ENCODE results near the gene SPECC1.

DNA sequence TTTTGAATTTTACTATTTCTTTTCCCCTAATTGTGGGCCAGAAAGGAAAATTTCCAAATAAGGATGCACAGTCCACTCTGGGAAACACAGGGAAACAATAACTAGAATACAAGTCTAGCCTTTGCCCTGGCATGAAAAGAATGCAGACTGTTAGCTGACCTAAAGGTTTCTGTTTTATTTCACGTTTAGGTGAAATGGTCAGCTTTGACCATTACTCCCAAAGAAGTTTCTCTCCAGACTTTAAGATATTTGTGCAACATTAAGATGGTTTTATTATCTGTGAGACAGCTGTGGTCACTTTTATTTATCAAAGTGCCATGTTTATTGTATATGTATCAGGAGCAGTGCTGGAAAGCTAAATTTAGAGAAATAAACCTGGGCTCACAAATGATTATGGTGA lies 163.9 kb downstream of the SPECC1 start:
- TF ChIP-seq POLR2A (IDR thresholded peaks at IDR 0.05), result no peak
- TF ChIP-seq, protein P1, sequence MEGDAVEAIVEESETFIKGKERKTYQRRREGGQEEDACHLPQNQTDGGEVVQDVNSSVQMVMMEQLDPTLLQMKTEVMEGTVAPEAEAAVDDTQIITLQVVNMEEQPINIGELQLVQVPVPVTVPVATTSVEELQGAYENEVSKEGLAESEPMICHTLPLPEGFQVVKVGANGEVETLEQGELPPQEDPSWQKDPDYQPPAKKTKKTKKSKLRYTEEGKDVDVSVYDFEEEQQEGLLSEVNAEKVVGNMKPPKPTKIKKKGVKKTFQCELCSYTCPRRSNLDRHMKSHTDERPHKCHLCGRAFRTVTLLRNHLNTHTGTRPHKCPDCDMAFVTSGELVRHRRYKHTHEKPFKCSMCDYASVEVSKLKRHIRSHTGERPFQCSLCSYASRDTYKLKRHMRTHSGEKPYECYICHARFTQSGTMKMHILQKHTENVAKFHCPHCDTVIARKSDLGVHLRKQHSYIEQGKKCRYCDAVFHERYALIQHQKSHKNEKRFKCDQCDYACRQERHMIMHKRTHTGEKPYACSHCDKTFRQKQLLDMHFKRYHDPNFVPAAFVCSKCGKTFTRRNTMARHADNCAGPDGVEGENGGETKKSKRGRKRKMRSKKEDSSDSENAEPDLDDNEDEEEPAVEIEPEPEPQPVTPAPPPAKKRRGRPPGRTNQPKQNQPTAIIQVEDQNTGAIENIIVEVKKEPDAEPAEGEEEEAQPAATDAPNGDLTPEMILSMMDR (IDR thresholded peaks at IDR 0.05), result no peak
